Measurements from ENCODE around the gene ATP1A3.
"Not testable (repeated sequence)": the region's sequence is repeated elsewhere in the genome, so short reads cannot be mapped to it uniquely, and the experiment has no call there.

Gene ATP1A3

DNA sequence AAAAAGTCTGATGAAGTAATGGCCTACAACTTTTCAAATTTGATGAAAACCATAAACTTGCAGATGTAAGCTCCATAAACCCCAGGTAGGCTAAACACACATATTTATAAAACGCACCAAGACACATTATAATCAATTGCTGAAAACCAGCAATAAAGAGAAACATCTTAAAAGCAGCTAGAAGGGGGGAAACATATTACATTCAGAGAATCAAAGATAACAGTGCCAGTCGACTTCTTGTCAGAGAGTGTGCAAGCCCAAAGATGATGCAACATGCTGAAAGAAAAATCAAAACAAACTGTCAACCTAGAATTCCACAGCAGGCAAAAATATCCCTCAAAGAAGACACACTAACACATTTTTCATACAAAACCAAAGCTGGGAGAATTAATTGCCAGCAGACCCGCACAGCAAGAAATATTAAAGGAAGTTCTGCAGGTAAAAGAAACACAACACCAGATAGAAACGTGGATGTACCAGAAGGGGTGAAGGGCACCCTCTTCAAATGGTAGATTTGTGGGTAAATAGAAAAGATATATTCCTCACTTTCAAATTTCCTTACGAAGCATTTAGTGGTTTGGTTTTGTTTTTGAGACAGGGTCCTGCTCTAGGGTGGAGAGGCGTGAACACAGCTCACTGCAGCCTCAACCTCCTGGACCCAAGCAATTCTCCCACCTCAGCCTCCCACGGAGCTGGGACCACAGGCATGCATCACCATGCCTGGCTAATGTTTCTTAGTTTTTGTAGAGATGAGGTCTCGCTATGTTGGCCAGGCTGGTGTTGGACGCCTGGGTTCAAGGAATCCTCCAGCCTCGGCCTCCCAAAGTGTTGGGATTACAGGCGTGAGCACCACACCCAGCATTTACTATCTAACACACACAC is 16.5 kb upstream of the ATP1A3 start:
- DNase-seq (ENCODE audit: low read depth): no peak

DNA sequence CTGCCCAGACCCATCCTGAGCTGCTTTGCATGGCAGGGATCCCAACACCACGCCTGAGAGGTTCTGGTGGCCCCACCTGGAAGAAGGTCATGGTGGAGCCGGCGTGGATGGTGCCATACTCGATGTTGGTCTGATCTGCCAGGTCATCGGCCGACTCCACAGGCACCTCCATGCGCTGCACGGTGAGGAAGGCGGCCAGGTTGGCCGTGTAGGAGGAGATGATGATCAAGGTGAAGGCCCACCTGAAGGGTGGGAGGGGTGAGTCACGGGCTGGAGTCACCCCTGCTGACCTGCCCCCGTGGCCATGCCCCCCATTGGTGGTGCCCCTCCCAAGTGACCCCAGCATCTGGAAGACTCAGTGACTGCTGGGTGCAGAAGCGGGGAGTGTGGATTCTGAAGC is 12.5 kb upstream of the ATP1A3 start:
- no peak for DNase-seq (ENCODE audit: low read depth)

- no peak for DNase-seq (ENCODE audit: low read depth)
Observed at GRCh38 chr19:42005504-42005903, 11.5 kb upstream of the ATP1A3 start.

GRCh38 chr19:42003506-42004294 is 9.7 kb upstream of the ATP1A3 start:
- DNase-seq (ENCODE audit: low read depth): no peak

GRCh38 chr19:41999878-42000208 is 5.8 kb upstream of the ATP1A3 start:
- DNase-seq (ENCODE audit: low read depth): no peak

DNA sequence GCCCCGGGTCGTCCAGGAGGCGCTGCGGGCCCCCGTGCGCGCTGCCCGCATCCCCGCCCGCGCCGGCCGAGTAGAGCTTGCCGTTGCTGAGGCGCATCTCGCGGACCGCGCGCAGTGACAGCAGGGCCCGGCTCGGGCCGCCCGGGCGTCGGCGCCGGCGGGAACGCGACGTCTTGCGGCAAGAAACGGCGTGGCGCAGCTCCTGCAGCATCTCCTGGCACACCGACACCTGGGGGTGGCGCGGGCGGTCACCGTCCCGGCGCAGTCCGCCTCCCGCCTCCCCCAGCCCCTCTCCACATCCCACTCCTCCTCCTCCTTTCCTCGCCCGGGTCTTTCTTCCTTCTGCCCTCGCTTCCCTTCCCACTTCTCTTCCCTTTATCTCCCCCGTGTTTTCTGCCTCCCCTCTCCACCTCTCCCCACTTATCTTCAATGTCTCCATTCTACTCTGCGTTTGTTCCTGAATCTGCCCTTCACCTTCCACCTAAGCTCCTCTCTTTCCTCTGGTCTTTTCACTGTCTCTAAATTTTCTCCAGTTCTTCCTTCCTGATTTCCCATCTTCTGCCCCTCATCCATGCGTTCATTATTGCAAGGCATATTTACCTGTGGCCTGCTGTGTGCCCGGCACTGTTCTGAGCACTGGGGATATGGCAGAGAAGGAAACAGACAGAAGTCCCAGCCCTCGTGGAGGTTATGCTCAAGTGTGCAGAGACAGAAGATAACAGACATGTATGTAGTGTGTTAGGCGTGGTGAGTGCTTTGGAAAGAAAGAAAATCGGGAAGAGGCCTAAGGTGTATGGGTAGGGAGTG is 5.2 kb upstream of the ATP1A3 start:
- no peak for DNase-seq (ENCODE audit: low read depth)

DNA sequence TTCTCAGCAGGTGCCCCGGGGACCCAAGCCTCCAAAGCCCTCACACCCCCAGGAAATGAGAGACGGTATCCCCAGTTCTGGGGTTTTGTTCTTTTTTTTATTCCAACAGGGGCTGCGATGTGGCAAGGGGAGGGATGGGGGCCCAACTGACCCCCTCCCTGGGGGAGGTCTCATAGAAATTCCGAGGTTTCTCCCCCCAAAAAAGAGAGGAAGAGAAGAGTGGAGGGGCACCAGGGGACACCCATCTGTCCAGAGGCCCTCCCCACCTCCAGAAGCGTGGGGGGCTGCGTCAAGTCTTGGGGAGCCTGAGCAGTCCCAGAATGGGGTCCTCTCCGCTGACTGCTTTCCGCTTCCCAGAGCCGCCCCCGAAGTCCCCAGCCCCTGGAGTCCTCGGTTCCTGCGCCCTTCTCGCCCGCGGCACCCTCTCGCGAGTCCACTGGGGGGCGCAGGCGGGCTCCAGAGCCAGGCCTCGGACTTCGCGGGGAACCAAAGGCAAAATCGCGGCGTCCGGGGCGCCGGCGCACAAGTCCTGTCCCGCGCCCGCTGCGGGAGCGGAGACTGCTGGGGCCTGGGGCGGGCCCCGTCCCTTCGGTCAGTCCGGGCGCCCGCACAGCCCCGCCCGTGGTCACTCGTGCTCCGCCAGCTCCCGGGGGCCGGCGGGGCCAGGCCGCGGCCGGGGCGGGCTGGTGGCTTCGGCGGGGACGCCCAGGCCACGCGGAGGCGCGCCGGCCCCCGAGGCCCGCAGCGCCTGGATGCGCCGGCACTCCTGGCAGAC is 4.4 kb upstream of the ATP1A3 start:
- DNase-seq (ENCODE audit: low read depth): no peak

- no peak for DNase-seq (ENCODE audit: low read depth)
Observed at GRCh38 chr19:41997851-41998229, 3.8 kb upstream of the ATP1A3 start.

DNA sequence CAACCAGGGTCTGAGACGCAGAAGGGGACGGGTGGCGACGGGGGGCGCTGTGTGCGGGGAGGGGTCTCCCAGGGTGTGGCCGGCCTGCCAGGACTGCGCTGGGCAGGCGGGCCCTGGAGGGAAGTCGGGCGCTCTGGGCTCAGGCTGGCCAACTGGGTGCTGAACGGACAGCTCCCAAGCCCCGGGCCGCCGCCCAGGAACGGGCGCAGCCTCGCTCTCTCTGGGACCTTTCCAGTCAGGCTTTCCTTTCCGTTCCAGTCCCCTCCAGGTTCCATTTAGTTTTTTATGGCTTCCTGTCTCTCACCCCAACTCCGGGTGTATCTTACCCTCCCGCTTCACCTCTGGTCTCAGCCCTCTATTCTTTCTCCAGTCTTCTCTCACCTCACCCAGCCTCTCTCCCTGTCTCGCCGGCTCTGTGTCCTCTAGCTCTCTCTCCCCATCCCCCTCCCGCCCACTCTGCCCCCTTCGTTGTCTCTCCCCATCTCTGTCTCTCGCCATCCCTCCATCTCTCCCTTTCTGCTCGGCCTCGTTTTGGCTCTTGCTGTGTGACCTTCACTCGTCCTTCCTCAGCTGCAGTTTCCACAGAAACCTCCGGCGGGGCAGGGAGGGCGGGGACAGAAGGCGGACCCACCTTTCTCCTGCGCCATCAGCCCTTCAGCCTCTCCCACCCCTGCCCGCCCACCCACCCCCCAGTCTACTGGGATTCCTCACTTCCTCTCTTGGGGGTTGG is 3.3 kb upstream of the ATP1A3 start:
- DNase-seq (ENCODE audit: low read depth): no peak

GRCh38 chr19:41995959-41996797 is 2.1 kb upstream of the ATP1A3 start:
- no peak for DNase-seq (ENCODE audit: low read depth)

DNA sequence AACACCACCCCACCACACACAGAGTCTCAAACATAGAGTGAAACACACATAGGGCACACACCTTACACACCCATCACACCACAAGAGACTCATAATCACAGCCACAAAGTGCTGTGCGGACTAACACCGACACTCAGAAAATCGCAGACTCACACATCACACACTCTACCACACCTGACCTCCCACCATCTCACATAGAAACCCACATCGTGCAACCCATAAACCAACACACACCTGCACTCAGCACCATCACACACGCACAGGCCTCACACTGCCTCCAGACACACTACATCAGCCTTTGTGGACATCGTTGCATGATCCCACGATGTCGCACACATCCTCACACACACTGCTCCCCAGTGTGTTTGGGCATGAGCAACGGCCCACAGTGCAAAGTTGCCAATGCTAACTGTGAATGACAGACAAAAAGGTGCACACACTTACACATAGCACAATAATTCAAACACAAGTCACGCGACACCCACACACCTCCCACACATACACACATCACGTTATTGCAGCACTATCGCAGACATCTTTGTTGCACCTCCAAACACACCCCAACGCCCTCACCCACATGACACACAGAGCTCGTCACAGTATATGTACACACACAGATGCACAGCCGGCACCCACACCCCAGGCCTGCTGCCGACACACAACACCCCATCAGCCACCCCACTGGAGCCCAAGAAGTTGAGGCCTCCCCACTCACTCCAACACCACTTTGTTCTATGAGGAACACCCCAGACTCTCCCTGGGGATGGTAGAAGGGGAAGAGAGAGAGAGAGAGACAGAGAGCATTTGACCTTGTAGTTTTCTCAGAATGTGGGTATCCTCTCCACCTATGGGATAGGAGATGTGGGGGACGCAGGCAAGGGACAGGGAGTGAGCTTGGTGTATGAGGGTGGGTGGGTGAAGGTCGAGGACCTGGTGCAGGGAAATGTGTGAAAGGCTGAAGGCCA is 1.2 kb upstream of the ATP1A3 start:
- DNase-seq (ENCODE audit: low read depth): no peak

- no peak for DNase-seq (ENCODE audit: low read depth)
Observed at GRCh38 chr19:41994521-41994971, 516 bp upstream of the ATP1A3 start.

DNA sequence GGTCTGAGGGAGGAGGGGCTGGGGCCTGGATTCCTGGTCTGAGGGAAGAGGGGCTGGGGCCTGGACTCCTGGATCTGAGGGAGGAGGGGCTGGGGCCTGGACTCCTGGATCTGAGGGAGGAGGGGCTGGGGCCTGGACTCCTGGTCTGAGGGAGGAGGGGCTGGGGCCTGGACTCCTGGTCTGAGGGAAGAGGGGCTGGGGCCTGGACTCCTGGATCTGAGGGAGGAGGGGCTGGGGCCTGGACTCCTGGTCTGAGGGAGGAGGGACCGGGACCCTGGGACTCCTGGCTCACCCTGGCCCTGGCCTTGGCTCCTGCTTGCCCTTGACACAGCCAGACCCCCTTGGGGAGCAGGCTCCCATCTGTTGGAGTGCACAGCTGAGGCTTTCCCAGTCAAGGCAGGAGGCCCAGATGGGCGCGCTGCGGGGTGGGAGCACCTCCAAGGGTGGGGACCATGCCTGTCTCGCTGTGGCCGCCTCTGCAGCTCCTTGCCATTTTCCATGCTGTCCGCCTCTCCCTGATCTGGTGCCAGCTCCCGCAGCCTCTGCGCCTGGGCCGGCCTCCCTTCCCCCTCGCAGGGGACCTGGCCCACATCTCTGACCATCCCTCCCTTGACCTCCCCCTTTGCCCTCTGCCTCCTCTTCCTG is 2.0 kb downstream of the ATP1A3 start:
- DNase-seq (ENCODE audit: low read depth): not testable (repeated sequence)

- DNase-seq (ENCODE audit: low read depth): no peak
Observed at GRCh38 chr19:41991025-41991424, 3.0 kb downstream of the ATP1A3 start.

GRCh38 chr19:41990615-41991014 is 3.4 kb downstream of the ATP1A3 start:
- DNase-seq (ENCODE audit: low read depth): no peak

- DNase-seq (ENCODE audit: low read depth): no peak
Observed at GRCh38 chr19:41990028-41990427, 4.0 kb downstream of the ATP1A3 start.

- no peak for DNase-seq (ENCODE audit: low read depth)
Observed at GRCh38 chr19:41988947-41989346, 5.1 kb downstream of the ATP1A3 start.

- DNase-seq (ENCODE audit: low read depth): no peak
Observed at GRCh38 chr19:41987141-41987860, 6.7 kb downstream of the ATP1A3 start.

All from stimulated activated CD8-positive, alpha-beta memory T cell treated with anti-CD3 and anti-CD28 coated beads, Interleukin-12 subunit alpha, Interleukin-12 subunit beta, amount 100 ng/mL, for 1 hour (primary cell).